ENCODE measurements around the gene AP5Z1.

DNA sequence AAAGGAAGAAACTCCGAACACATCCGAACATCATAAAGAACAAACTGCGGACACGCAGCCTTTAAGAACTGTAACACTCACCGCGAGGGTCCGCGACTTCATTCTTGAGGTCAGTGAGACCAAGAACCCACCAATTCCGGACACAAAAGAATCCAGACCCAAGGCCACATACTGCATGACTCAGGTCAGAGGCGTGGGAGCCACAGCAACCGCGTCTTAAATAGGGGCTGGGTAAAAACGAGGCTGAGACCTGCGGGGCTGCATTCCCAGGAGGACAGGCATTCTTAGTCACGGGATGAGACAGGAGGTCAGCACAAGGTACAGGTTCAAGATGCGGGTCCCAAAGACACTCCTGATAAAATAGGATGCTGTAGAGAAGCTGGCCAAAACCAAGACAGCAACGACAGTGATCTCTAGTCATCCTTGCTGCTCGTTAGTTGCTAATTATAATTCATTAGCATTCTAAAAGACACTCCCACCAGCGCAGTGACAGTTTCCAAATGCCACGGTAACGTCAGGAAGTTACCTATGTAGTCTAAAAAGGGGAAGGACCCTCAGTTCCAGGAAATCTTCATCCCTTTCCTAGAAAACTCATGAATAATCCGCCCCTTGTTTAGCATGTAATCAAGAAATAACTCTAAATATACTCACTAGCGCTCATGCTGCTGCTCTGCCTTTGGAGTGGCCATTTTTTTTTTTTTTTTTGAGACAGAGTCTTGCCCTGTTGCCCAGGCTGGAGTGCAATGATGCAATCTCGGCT is 19.3 kb downstream of the AP5Z1 start:
- TF ChIP-seq EZH2 (IDR thresholded peaks at IDR 0.05), result no peak
- TF ChIP-seq POLR2AphosphoS5 (IDR thresholded peaks at IDR 0.05; ENCODE audit: borderline replicate concordance, low read depth, low read length), result no peak

Measured in SK-N-MC (cell line).